NCI-H524 treated with DMSO at 0.1 percent for 48 hours (cell line): ENCODE results near the gene ALDH3B2.
"Not testable (repeated sequence)": the region's sequence is repeated elsewhere in the genome, so short reads cannot be mapped to it uniquely, and the experiment has no call there.

Source experiments
- DNase-seq: peaks from one replicate; lab custom pipeline; 2025; lab: John Stamatoyannopoulos, UW

Gene ALDH3B2

GRCh38 chr11:67629386-67630227, 44.8 kb downstream of the ALDH3B2 start, which contains the start of gene NUDT8:
Gene NUDT8 (minus strand): TSS chr11:67629937. CDS start chr11:67629911, 26 bp downstream.
- DNase-seq, result no peak

DNA sequence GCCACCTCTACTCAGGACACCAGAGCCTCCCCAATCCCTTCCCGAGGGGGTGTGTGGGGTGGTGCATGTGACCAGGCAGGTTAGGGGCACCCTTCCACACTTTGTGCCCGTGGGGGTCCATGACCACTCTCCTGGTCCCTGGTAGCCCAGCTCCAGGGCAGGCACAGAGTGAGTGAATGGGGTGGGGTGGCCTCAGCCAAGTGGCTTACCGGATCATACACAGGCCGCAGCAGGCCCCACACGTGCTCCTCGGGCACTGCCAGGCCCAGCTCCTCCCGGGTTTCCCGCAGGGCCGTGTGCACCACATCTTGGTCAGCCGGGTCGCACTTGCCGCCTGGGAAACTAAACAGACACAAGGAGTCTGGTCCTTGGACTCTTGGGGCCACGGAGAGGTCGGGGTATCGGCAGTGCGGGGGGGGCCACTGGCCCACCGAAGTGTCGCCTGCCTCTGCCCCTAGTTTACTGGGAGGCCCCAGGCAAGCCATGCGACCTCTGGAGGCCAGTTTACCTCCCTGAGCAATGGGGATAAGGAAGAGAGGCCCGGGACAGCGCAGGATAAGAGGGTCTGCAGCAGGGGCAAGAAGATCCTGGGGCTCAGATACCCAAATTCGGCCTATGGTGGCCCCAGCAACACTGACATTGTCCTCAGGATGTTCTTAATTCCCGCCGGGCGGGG, 45.6 kb downstream of the ALDH3B2 start:
- DNase-seq, result no peak

DNA sequence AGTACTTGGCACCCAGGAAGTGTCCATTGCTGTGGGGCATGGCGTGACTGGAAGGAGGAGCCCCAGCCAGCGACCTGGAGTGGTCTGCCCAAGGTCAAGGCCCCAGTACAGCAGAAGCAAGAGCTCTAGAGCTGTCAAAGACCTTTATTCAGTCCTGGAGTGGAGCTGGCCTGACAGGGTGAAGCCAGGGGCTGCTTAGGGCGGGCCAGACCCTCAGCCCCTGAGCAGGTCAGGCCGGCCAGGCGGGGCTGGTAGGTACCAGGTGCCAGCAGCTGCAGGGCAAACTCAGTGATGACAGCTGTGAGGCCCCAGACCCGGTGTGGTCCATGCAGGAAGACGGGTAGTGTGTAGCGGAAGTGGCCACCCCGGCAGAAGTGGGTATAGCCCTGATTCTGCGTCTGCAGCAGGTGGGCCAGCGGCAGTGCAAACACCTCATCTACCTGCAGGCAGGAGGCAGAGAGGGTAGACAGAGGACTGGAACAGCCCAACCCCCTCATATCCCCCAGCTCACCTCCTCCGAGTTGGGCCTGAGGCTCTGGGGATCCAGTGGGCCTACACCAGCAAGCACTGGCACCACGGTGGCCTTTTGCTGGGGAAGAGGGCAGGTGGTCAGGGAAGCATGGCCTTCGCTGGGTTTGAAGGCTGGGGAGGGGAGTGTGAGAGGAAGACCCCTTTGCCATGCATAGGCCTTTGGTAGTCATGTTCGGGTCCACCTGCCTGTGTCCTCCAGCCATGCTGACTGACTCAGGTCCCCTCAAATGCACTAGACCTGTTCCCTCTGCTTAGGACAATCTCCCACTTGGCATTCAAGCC, 46.4 kb downstream of the ALDH3B2 start:
- no peak for DNase-seq

DNA sequence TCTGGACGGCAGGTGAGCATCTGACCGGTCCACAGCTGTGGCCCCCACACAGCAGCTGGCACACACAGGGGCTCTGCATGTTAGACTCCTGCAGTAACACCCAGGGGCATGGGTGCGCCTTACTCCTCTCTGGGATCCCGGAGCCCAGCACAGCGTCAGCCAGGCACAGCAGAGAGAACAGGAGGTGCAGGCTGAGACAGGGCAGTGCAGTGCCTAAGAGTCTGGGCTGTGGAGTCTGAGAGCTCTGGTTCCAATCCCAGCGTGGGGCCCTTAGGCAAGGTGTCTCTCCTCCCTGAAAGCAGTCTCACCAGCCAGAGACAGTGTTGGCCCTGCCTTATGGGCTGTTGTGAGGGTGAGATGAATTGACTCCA, 47.0 kb downstream of the ALDH3B2 start:
- DNase-seq, result no peak

DNA sequence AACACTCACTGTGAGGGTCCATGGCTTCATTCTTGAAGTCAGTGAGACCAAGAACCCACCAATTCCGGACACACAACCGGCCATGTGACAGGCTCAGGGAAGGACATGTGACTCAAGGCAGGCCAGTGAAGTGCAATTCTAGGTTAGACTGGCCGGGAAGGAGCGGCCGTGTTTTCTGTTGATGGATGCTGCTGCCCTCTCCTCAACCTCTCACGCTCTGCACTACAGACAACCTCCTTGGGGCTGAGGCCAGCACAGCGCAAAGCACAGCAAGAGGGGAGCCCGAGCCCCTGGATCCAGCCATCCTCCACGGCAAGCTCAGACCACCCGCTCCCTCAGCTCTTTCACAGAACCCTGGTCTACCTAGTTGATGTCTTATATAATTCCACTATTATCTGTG, 47.5 kb downstream of the ALDH3B2 start:
- no peak for DNase-seq

DNA sequence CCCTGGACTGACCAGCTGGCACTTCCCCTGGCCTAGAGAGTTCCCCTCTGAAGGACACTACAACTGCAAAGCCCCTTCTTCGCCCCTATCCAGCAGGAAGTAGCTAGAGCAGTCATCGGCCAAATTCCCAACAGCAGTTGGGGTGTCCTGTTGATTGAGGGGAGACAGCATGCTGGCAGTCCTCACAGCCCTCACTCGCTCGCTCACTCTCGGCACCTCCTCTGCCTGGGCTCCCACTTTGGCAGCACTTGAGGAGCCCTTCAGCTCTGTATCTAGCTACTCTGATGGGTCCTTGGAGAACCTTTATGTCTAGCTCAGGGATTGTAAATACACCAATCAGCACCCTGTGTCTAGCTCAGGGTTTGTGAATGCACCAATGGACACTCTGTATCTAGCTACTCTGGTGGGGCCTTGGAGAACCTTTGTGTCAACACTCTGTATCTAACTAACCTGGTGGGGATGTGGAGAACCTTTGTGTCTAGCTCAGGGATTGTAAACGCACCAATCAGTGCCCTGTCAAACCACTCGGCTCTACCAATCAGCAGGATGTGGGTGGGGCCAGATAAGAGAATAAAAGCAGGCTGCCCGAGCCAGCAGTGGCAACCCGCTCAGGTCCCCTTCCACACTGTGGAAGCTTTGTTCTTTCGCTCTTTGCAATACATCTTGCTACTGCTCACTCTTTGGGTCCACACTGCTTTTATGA, 48.1 kb downstream of the ALDH3B2 start:
- not testable (repeated sequence) for DNase-seq

DNA sequence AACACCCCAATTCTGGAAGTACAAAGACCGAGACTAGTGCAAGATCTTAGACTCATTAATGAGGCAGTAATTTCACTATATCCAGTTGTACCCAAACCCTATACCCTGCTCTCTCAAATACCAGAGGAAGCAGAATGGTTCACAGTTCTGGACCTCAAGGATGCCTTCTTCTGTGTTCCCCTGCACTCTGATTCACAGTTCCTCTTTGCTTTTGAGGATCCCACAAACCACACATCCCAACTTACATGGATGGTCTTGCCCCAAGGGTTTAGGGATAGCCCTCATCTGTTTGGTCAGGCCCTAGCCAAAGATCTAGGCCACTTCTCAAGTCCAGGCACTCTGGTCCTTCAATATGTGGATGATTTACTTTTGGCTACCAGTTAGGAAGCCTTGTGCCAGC, 50.6 kb downstream of the ALDH3B2 start:
- DNase-seq, result not testable (repeated sequence)

DNA sequence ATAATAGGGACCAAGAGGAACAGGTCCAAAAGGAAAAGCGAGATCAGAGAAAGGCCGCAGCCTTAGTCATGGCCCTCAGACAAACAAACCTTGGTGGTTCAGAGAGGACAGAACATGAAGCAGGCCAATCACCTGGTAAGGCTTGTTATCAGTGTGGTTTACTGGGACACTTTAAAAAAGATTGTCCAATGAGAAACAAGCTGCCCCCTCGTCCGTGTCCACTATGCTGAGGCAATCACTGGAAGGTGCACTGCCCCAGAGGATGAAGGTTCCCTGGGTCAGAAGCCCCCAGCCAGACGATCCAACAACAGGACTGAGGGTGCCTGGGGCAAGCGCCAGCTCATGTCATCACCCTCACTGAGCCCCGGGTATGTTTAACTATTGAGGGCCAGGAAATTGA, 51.5 kb downstream of the ALDH3B2 start:
- not testable (repeated sequence) for DNase-seq

DNA sequence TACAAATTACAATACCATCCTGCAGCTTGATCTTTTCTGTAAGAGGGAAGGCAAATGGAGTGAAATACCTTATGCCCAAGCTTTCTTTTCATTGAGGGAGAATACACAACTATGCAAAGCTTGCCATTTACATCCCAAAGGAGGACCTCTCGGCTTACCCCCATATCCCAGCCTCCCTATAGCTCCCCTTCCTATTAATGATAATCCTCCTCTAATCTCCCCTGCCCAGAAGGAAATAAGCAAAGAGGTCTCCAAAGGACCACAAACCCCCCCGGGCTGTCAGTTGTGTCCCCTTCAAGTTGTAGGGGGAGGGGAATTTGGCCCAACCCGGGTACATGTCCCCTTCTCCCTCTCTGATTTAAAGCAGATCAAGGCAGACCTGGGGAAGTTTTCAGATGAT, 52.5 kb downstream of the ALDH3B2 start:
- DNase-seq, result not testable (repeated sequence)

GRCh38 chr11:67620621-67621020, 53.8 kb downstream of the ALDH3B2 start:
- not testable (repeated sequence) for DNase-seq

DNA sequence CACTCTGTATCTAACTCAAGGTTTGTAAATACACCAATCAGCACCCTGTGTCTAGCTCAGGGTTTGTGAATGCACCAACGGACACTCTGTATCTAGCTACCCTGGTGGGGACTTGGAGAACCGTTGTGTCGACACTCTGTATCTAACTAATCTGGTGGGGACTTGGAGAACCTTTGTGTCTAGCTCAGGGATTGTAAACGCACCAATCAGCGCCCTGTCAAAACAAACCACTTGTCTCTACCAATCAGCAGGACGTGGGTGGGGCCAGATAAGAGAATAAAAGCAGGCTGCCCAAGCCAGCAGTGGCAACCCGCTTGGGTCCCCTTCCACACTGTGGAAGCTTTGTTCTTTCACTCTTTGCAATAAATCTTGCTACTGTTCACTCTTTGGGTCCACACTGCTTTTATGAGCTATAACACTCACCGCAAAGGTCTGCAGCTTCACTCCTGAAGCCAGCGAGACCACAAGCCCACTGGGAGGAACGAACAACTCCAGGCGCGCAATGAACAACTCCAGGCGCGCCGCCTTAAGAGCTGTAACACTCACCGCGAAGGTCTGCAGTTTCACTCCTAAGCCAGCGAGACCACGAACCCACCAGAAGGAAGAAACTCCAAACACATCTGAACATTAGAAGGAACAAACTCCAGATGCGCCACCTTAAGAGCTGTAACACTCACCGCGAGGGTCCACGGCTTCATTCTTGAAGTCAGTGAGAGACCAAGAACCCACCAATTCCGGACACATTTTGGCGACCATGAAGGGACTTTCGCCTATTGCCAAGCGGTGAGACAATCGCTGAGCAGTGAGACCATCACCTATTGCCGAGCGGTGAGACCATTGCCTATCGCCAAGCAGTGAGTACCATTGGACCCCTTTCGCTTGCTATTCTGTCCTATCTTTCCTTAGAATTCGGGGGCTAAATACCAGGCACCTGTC, 54.5 kb downstream of the ALDH3B2 start:
- DNase-seq, result not testable (repeated sequence)

DNA sequence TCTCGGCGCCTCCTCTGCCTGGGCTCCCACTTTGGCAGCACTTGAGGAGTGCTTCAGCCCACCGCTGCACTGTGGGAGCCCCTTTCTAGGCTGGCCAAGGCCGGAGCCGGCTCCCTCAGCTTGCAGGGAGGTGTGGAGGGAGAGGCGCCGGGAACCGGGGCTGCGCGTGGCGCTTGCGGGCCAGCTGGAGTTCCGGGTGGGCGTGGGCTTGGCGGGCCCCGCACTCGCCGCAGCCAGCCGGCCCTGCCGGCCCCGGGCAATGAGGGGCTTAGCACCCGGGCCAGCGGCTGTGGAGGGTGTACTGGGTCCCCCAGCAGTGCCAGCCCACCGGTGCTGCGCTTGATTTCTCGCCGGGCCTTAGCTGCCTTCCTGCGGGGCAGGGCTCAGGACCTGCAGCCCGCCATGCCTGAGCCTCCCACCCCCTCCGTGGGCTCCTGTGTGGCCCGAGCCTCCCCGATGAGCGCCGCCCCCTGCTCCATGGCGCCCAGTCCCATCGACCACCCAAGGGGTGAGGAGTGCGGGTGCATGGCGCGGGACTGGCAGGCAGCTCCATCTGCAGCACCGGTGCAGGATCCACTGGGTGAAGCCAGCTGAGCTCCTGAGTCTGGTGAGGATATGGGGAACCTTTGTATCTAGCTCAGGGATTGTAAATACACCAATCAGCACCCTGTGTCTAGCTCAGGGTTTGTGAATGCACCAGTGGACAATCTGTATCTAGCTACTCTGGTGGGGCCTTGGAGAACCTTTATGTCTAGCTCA, 55.3 kb downstream of the ALDH3B2 start:
- not testable (repeated sequence) for DNase-seq

GRCh38 chr11:67617243-67617953, 57.0 kb downstream of the ALDH3B2 start:
- no peak for DNase-seq

- DNase-seq, result no peak
Measured at GRCh38 chr11:67616431-67617242, 57.8 kb downstream of the ALDH3B2 start.

- DNase-seq, result no peak
Measured at GRCh38 chr11:67615728-67616430, 58.5 kb downstream of the ALDH3B2 start.

DNA sequence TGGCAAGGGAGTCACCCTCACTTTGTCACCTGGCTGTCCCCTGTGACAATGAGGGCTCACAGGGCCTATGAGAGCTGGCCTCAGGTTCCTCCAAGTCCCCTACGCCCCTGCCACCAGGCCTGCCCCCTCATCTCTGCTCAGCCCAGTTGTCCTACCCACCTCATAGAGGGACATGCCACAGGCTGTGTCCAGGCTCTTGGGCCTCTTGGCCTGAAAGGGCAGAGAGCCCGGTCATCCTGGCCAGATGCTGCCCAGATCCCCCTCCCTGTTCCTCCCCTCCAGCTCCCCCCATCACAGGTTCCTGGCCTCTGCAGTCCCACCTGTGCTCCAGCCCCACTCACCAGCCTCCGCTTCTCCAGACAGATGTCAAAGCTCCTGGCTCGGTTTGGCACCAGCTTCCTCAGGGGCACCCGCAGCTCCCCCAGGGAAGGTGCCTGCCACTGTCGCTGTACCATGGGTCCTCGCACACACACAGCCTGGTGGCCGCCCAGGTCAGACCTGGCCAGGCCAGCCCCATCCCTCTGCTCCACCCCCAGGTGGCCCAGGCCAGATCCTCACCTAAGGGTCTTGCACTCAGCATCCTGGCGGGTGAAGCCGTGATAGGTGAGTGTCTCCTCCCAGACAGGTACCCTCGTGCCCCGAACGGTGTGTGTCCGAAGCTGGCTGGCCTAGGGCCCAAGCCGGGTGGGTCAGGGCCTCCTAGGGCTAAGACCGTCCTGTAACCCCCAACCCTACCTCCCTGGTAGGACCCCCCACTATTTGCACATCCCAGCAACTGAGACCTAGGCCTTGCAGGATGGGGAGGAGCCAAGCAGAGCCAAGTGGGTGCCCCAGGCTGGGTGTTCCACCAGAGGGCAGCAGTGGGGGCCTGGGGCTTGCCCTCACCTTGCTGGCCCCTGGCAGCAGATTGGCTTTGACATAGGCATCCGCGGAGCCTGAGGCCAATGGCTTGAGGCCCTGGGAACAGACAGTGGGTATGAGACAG, 59.4 kb downstream of the ALDH3B2 start:
- no peak for DNase-seq
